NCI-H1092 treated with DMSO at 0.1 percent for 48 hours (cell line): ENCODE data around the gene CCDC97.

ENCODE experiments used
- DNase-seq: peaks from one replicate; lab custom pipeline; 2025; lab: John Stamatoyannopoulos, UW

CCDC97 gene

GRCh38 chr19:41320185-41320518 is 10.2 kb downstream of the CCDC97 start:
- no peak for DNase-seq

DNA sequence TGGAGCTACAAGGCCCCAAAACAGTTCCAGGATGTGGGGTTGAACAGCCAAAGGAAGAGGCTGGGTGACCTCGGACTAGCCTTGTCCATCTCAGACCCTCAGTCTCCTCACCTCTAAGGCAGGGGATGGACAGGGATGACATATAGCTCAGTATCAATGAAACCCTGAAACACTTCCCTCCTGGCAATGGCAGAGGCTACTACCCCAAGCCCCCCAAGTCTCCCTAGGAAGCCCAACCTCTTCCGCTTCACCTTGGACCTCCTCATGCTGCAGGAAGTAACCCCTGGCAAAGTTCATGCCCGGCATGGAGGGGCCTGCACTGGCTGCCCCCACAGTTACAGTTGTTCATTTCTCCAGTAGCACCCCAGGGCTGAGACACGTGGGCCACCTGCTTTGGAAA is 10.6 kb downstream of the CCDC97 start:
- no peak for DNase-seq

DNA sequence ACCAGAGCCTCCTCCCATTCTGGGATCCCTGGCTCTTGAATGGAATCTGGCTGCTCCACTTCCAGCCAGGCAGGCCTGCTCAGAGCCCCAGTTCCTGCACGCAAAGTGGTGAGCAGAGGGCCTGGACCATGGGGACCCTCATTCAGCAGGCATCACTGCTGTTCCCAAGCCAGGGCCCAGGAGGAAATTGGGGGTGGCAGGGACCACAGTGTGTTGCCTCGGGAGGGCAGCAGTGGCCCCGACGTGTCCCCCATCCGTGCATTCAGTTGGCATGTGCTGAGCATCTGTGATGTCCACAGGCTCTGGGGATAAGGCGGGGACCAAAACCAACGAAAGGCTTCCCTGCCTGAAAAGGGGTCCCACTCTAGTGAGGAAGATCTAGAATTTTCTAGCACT is 11.2 kb downstream of the CCDC97 start:
- DNase-seq: no peak

- no peak for DNase-seq
Observed at GRCh38 chr19:41321600-41322270, 11.8 kb downstream of the CCDC97 start.

- no peak for DNase-seq
Observed at GRCh38 chr19:41322451-41322850, 12.5 kb downstream of the CCDC97 start.

DNA sequence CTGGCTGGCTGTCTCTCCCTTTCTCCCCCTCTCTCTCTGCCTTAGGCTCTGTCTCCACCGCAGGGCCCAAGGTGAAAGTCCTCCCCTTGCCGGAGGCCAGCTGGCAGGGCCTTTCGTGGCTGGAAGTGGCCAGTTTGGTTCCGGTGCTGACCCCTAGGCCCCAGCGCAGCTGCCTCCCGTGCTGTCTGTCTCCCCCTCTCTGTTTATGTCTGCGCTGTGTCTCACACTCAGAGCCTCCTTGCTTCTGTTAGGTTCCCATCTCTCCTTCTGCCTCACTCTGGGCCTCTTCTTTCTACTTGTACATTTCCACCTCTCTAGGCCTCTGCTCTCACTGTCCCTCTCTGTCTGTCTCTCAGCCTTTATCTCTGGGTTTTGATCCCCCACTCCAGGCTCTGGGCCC is 13.1 kb downstream of the CCDC97 start:
- no peak for DNase-seq

DNA sequence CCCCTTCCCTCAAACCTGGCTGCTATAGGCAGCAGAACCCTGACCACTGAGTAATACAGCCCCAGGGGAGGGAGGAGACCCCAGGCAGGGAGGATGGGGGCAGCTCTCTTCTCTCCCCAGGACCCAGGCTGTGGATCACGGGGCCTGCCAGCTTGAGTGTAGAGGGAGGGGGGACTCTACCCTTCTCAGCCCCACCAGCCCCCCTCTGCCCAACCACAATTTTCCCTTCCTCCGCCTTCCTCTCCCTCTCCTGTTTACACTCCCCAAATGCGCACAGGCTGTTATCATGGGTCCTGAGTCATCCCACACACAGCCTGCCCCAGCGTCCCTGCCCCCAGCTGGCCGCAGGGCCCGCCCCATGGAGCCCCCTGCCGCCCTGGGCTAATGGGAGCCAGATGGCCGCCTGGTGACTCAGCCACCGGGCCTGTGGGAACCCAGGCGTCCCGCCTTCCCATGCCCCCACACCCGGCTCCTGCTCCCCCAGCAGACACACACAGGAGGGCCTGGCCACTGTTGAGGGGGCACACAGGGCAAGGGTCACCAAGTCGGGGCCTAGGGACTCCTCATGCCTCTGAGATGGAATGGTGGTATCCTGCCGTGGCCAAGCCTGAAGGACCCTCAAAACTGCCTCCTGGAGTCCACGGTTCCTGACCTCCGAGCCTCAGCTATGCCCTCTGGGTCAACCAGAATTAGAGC is 13.6 kb downstream of the CCDC97 start:
- DNase-seq: no peak

- no peak for DNase-seq
Observed at GRCh38 chr19:41324231-41324702, 14.3 kb downstream of the CCDC97 start.

- DNase-seq: no peak
Observed at GRCh38 chr19:41324921-41325639, 15.1 kb downstream of the CCDC97 start.

- DNase-seq: no peak
Observed at GRCh38 chr19:41325640-41325946, 15.6 kb downstream of the CCDC97 start.

DNA sequence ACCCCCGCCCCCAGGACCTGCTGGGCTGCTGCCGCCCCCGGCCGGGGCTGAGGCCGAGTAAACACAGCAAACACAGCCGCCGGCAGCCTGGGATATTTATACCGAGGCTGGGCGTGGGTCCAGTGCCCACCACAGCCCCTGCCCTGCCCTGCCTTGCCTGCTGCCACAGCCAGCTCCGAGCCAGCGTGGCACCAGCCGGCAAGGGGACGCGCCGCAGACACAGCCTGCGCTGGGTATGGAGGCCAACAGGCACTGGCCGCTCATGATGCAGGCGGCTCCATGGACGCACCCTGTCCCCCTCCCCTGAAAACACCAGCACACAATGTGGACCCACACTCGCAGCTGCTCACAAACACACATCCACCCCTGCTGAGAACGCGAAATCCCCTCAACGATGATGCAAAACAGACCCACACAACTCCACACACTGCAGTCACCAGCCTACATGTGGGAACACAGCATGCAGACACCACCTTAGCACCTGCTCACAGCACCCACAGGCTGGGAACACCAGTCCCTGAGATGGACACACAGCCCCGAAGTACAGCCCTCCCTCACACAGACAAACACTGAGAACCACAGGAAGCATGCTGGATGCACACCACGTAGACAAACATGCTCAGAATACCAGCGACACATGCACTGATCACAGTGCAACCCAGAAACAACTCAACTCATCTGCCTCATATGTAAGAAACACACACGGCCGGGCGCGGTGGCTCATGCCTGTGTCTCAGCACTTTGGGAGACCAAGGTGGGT is 16.2 kb downstream of the CCDC97 start:
- peak; percentile 11 for DNase-seq

DNA sequence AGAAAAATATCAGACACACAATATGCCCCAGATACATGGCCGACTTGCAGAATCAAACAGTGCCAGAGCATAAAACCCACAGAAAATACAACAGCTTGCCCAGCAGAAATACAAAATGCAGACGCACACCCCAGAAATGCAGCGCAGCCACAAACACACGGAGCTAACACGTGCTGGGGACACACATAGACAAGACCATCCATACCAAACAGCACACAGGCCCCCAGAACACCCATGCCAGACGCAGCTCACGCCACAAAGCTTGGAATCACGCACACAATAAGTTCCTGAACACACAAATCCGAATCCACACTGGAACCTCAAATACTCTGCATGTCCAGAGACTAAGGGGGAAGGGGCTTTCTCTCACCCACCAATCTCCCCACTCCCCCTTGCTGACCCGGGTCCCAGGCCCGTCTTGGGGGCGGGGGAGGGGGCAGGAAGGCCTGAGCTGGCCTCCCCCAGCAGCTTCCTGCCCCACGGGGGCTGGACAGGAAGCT is 17.2 kb downstream of the CCDC97 start:
- DNase-seq: no peak

- no peak for DNase-seq
Observed at GRCh38 chr19:41327576-41328156, 17.7 kb downstream of the CCDC97 start.

DNA sequence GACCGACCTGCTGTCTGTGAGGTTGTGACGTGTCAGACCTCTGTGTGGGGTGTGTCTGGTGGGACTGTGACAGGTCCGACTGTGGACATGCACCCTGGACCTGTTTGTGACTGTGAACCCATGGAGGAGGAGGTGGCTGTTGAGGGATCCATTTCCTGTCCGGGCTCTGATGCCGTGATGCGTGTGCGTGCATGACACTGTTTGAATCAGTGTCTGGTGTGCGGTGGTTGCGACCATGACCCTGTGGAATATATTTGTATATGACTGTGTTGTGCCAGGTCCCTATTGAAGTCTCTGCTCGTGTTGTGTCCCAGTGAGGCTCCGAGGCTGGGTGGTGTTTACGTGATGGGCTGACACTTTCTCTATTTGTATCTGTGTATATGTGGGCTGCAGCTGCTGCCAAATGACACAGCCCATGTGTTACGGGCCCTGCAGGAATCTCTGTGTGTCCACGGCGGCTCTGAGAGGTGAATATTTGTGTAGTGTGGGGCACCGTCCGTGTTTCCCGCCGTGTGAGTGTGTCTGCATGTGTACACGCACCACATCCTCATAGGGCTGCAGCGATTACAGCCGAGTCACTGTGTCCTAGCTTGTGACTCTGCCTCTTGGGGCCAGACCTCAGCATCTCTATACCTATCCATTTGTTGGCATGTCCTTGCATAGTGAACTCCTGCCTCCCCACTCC is 18.3 kb downstream of the CCDC97 start:
- no peak for DNase-seq

DNA sequence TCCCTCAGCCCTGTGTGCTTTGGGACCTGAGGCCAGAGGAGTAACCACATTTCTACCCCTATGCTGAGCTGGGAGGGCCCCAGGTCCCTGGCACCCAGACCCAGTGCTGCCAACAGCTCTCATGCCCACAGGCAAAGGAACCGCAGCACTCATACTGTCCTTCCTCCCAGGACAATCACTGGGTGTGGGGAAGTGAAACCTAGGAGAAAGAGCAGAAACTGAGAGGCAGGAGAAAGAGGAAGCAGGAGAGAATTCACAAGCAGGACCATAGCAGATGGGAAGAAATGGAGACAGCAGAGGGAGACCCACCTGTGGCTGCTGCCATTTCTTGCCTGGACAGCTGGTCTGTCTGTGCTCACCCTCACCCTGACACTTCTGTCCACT is 18.9 kb downstream of the CCDC97 start:
- no peak for DNase-seq

DNA sequence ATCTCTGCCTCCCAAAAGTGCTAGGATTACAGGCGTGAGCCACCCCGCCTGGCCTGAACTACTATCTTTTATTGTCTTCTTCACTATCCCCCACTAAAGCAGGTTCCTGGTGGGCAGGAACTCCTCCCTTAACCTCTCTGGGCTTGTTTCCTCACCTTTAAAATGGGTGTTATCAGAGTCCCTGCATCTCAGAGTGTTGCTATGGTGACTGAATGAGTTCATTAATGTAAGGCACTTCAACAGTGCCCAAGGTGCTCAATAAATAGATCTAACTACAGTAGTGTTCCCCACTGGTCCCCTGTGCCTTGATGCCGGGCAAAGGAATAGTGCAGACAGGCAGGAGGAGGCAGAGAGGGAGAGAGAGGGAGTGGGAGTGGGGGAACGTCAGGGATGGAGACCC is 20.5 kb downstream of the CCDC97 start:
- DNase-seq: no peak

- no peak for DNase-seq
Observed at GRCh38 chr19:41330946-41331678, 21.1 kb downstream of the CCDC97 start.

DNA sequence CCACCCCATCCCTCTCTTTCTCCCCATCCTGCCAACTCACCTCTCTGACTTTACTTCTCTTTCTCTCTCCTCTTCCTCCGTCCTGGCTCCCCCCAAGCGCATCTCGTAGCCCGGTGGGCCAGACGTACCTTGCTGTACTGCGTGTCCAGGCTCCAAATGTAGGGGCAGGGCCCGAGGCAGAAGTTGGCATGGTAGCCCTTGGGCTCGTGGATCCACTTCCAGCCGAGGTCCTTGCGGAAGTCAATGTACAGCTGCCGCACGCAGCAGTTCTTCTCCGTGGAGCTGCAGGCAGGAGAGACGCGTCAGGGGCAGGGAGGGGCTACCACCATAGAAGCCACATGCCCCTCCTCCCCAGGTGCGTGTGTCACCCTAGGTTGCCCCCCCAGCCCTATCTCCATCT is 22.0 kb downstream of the CCDC97 start:
- DNase-seq: no peak

DNA sequence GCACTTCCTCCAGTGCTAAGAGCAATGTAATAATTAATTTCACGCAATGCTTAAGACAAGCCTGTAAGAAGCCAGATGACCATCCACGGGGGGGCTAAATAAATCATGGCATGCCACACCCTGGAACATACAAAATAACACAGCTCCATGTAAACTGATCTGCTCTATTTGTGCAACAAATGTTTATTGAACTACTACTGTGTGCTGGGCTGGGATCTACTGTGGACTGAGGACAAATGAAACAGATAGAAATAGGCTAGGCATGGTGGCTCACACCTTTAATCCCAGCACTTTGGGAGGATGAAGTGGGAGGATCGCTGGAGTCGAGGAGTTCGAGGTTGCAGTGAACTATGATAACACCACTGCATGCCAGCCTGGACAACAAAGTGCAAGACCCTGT is 22.5 kb downstream of the CCDC97 start:
- DNase-seq: no peak

DNA sequence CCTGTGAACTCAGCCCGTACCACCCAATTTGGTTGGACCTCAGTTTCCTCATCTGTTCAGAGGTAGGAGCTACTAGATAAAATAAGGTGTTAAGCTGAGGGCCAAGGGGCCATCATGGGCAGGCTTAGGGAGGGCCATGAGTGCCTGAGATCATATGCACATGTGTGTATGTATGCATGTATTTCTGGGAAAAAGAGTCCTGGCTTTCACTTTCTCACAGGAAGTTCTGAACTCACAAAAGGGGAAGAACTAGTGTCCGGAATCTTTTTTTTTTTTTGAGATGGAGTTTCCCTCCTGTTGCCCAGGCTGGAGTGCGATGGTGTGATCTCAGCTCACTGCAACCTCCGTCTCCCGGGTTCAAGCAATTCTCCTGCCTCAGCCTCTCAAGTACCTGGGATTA is 24.8 kb downstream of the CCDC97 start:
- DNase-seq: no peak

- no peak for DNase-seq
Observed at GRCh38 chr19:41335467-41335866, 25.5 kb downstream of the CCDC97 start.
